Endometrium (tissue), 2 donors: ENCODE data around the gene PGM2.
A peak's percentile ranks its signal among the peaks of the same experiment; 100 is the strongest.
"Not testable (repeated sequence)": the region's sequence is repeated elsewhere in the genome, so short reads cannot be mapped to it uniquely, and the experiment has no call there.

ENCODE experiments used
- FAIRE-seq: peaks from 2 replicates; lab custom pipeline; 2012; peaks lifted over from hg19 to GRCh38; lab: Jason Lieb, UNC
- donor health status: control.
- donor health status: control.

Gene PGM2

GRCh38 chr4:37826295-37827029 is at the start of gene PGM2:
Gene PGM2, plus strand, starts transcription at chr4:37826686. Its CDS starts 47 bp downstream, at chr4:37826733.
- no peak for FAIRE-seq

- FAIRE-seq = no peak
Observed at GRCh38 chr4:37779896-37780295, 46.6 kb upstream of the PGM2 start.

GRCh38 chr4:37780444-37781130 is 45.9 kb upstream of the PGM2 start:
- FAIRE-seq = no peak

GRCh38 chr4:37781131-37781455 is 45.4 kb upstream of the PGM2 start:
- no peak for FAIRE-seq

GRCh38 chr4:37786267-37786666 is 40.2 kb upstream of the PGM2 start:
- FAIRE-seq = not testable (repeated sequence)

GRCh38 chr4:37787883-37788460 is 38.5 kb upstream of the PGM2 start:
- not testable (repeated sequence) for FAIRE-seq

GRCh38 chr4:37788819-37789218 is 37.7 kb upstream of the PGM2 start:
- FAIRE-seq = no peak

GRCh38 chr4:37792241-37792640 is 34.2 kb upstream of the PGM2 start:
- no peak for FAIRE-seq

- no peak for FAIRE-seq
Observed at GRCh38 chr4:37793562-37793961, 32.9 kb upstream of the PGM2 start.

- no peak for FAIRE-seq
Observed at GRCh38 chr4:37794056-37794455, 32.4 kb upstream of the PGM2 start.

- no peak for FAIRE-seq
Observed at GRCh38 chr4:37795581-37796195, 30.8 kb upstream of the PGM2 start.

GRCh38 chr4:37797374-37797773 is 29.1 kb upstream of the PGM2 start:
- no peak for FAIRE-seq

- FAIRE-seq = no peak
Observed at GRCh38 chr4:37797923-37798322, 28.6 kb upstream of the PGM2 start.

GRCh38 chr4:37798616-37799015 is 27.9 kb upstream of the PGM2 start:
- FAIRE-seq = no peak

- FAIRE-seq = no peak
Observed at GRCh38 chr4:37799941-37800554, 26.4 kb upstream of the PGM2 start.

- peak; percentile 23 for FAIRE-seq
Observed at GRCh38 chr4:37802068-37802666, 24.3 kb upstream of the PGM2 start.

GRCh38 chr4:37803348-37803973 is 23.0 kb upstream of the PGM2 start:
- FAIRE-seq = peak; percentile 94

- FAIRE-seq = no peak
Observed at GRCh38 chr4:37805091-37805490, 21.4 kb upstream of the PGM2 start.

GRCh38 chr4:37812713-37813112 is 13.8 kb upstream of the PGM2 start:
- no peak for FAIRE-seq

- no peak for FAIRE-seq
Observed at GRCh38 chr4:37815591-37815990, 10.9 kb upstream of the PGM2 start.

- no peak for FAIRE-seq
Observed at GRCh38 chr4:37816006-37816405, 10.5 kb upstream of the PGM2 start.

- FAIRE-seq = no peak
Observed at GRCh38 chr4:37816719-37817118, 9.8 kb upstream of the PGM2 start.
